Hematopoietic multipotent progenitor cell treated with erythropoietin and hydrocortisone succinate and interleukin-3 and kit ligand, for 4 days (in vitro differentiated cells): ENCODE results near the gene TGFBR3.
"Not testable (repeated sequence)": the region's sequence is repeated elsewhere in the genome, so short reads cannot be mapped to it uniquely, and the experiment has no call there.

ENCODE experiments used
- DNase-seq: peaks from one replicate; pipeline ENCODE4 v3.0.0-alpha.2; 2015

The TGFBR3 gene

GRCh38 chr1:91883470-91883869 is 2.5 kb downstream of the TGFBR3 start:
- DNase-seq = peak; percentile 68

GRCh38 chr1:91881280-91881679 is 4.7 kb downstream of the TGFBR3 start:
- DNase-seq = no peak

- no peak for DNase-seq
Measured at GRCh38 chr1:91879733-91880132, 6.2 kb downstream of the TGFBR3 start.

GRCh38 chr1:91877574-91878208 is 8.3 kb downstream of the TGFBR3 start:
- no peak for DNase-seq

GRCh38 chr1:91876781-91877573 is 9.0 kb downstream of the TGFBR3 start:
- no peak for DNase-seq

GRCh38 chr1:91876040-91876470 is 9.9 kb downstream of the TGFBR3 start:
- DNase-seq = no peak

GRCh38 chr1:91874167-91874566 is 11.8 kb downstream of the TGFBR3 start:
- DNase-seq = no peak

GRCh38 chr1:91872559-91873081 is 13.3 kb downstream of the TGFBR3 start:
- DNase-seq = no peak

- no peak for DNase-seq
Measured at GRCh38 chr1:91872000-91872399, 14.0 kb downstream of the TGFBR3 start.

- no peak for DNase-seq
Measured at GRCh38 chr1:91870322-91870721, 15.6 kb downstream of the TGFBR3 start.

GRCh38 chr1:91866425-91866824 is 19.5 kb downstream of the TGFBR3 start:
- no peak for DNase-seq

- peak; percentile 24 for DNase-seq
Measured at GRCh38 chr1:91864017-91864700, 21.8 kb downstream of the TGFBR3 start.

- no peak for DNase-seq
Measured at GRCh38 chr1:91863498-91863897, 22.5 kb downstream of the TGFBR3 start.

GRCh38 chr1:91862120-91862519 is 23.8 kb downstream of the TGFBR3 start:
- DNase-seq = no peak

GRCh38 chr1:91857557-91858239 is 28.3 kb downstream of the TGFBR3 start:
- DNase-seq = no peak

- no peak for DNase-seq
Measured at GRCh38 chr1:91856996-91857395, 29.0 kb downstream of the TGFBR3 start.

- no peak for DNase-seq
Measured at GRCh38 chr1:91854852-91855534, 31.0 kb downstream of the TGFBR3 start.

GRCh38 chr1:91853397-91853796 is 32.6 kb downstream of the TGFBR3 start:
- no peak for DNase-seq

- DNase-seq = not testable (repeated sequence)
Measured at GRCh38 chr1:91852011-91852410, 33.9 kb downstream of the TGFBR3 start.

GRCh38 chr1:91851130-91852010 is 34.6 kb downstream of the TGFBR3 start:
- DNase-seq = no peak

GRCh38 chr1:91850708-91851107 is 35.2 kb downstream of the TGFBR3 start:
- DNase-seq = no peak
